CD4-positive, alpha-beta memory T cell (primary cell): Measurements from ENCODE around the gene STYXL2. TPM values are rescaled to one million over a fixed set of nuclear protein-coding genes. Genes with fewer than 3 reads are reported as not detected.
A peak's percentile ranks its signal among the peaks of the same experiment; 100 is the strongest.

Experiments used
- CTCF ChIA-PET: fragments of 350-600 bp; sonication (Branson Sonifier 250); formaldehyde crosslinking; loops from one replicate; lab custom pipeline; 2021; ENCODE audit warnings: inconsistent platforms; ENCODE audit not compliant: partially characterized antibody; lab: Charles Lee
- POLR2A ChIA-PET: fragments of 350-600 bp; sonication (Branson Sonifier 250); formaldehyde crosslinking; loops from one replicate; lab custom pipeline; 2021; ENCODE audit not compliant: partially characterized antibody; lab: Charles Lee
- DNase-seq, 5 donors: peaks; one replicate each; pipeline versions ENCODE4 v3.0.0 to v3.0.0-alpha.2; 2020 to 2022; ENCODE audit warnings: mixed read lengths in 1 of 5
- H3K27ac ChIP-seq: one replicate; pipeline ENCODE4 v1.7.0; 2013; ENCODE audit warnings: low read depth, low read length
- H3K27me3 ChIP-seq: 2 replicates; pipeline ENCODE4 v1.7.0; 2013; ENCODE audit warnings: mild to moderate bottlenecking, low read length, moderate library complexity; ENCODE audit not compliant: insufficient read depth
- H3K36me3 ChIP-seq: 2 replicates; pipeline ENCODE4 v1.7.0; 2013; ENCODE audit warnings: mild to moderate bottlenecking, low read length, moderate library complexity; ENCODE audit not compliant: insufficient read depth
- H3K4me1 ChIP-seq: 2 replicates; pipeline ENCODE4 v1.7.0; 2013; ENCODE audit warnings: mild to moderate bottlenecking, low read length, moderate library complexity; ENCODE audit not compliant: insufficient read depth
- H3K4me3 ChIP-seq, 2 donors: one replicate each; pipeline ENCODE4 v1.7.0; 2013; ENCODE audit warnings: low read length in 2 of 2, mild to moderate bottlenecking in 1 of 2
- H3K9me3 ChIP-seq, 2 donors: one replicate each; pipeline ENCODE4 v1.7.0; 2013; ENCODE audit warnings: low read length in 2 of 2, control low read depth in 1 of 2; ENCODE audit not compliant: control insufficient read depth in 1 of 2
- H3K27ac Mint-ChIP-seq, 7 donors: one replicate each; pipeline ENCODE4 v1.8.0; 2020 to 2021; ENCODE audit warnings: mixed read lengths in 7 of 7, mild to moderate bottlenecking in 6 of 7, inconsistent platforms in 3 of 7, moderate library complexity in 3 of 7
- H3K27me3 Mint-ChIP-seq, 2 donors: one replicate each; pipeline ENCODE4 v1.8.0; 2020 to 2021; ENCODE audit warnings: mixed read lengths in 2 of 2
- H3K36me3 Mint-ChIP-seq, 2 donors: one replicate each; pipeline ENCODE4 v1.8.0; 2020 to 2021; ENCODE audit warnings: mixed read lengths in 2 of 2, inconsistent platforms in 1 of 2, mild to moderate bottlenecking in 1 of 2
- H3K4me1 Mint-ChIP-seq, 4 donors: one replicate each; pipeline ENCODE4 v1.8.0; 2020 to 2021; ENCODE audit warnings: mixed read lengths in 4 of 4, mild to moderate bottlenecking in 1 of 4
- H3K4me3 Mint-ChIP-seq, 8 donors: one replicate each; pipeline ENCODE4 v1.8.0; 2020 to 2021; ENCODE audit warnings: mixed read lengths in 8 of 8, mild to moderate bottlenecking in 7 of 8, moderate library complexity in 6 of 8, inconsistent platforms in 3 of 8
- H3K9me3 Mint-ChIP-seq, 8 donors: one replicate each; pipeline ENCODE4 v1.8.0; 2020 to 2021; ENCODE audit warnings: mixed read lengths in 8 of 8, mild to moderate bottlenecking in 5 of 8, inconsistent platforms in 3 of 8, moderate library complexity in 1 of 8
- intact Hi-C: fragments of 100-400 bp; cut with micrococcal nuclease; formaldehyde crosslinking; loops from one replicate; pipeline ENCODE4 v1.15.1; 2023
- polyA plus RNA-seq, 2 donors: library from polyadenylated mRNA; unstranded; fragments of 300-500 nt; fragmentation: Illumina TruSeq; gene quantifications; one replicate each; pipeline ENCODE4 v1.2.3, GENCODE V29; 2021
- total RNA-seq, 2 experiments: library from RNA; stranded (reverse); gene quantifications; one replicate each; pipeline ENCODE4 v1.2.3, GENCODE V29; 2021

The STYXL2 gene
- total and polyA plus RNA-seq, 4 experiments from 2014 or later, result not detected

DNA sequence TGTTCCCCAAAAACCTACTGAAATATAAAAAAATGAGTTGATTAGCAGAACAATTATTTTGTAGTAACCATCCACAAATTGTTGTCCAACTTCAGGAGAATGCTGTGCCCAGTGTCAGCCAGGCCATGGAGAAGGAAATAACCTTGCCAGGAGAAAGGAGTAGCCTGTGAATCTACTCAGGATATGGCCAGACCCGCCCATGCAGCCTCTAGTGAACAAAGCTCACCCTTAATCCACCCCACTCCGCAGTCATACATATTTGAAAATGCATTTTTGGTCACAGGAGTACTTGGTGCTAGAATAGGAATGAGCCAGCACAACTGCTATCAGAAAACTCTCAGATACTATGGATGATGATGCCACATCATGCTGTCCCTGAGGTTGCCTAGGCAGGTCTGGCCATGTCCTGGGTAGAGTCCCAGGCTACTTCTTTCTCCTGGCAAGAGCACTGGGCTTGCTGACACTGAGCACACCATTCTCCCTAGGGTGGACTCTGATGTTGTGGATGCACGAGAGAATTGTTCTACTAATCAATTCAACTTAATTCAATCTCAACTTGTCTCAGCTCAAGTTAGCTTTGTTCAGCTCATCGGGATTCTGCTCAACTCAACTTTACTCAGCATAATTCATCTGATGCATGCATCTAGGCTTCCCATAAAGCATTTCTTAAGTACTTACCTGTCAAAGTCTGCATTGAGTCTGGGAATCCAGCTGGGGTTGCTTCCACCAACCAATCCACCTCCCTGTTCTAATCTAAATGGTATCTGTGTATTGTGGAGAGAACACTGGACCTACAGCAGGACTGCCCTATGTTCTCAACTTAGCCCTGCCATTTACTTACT lies 18.2 kb downstream of the STYXL2 start:
- Histone ChIP-seq H3K4me1 (peaks cover 24% of the 10 kb centered on the region), H3K4me3 (no peak overlapping the region), H3K9me3 (no peaks in the 10 kb centered on the region), H3K27ac (no peak overlapping the region), H3K36me3 (no peaks in the 10 kb centered on the region), H3K27me3 (no peaks in the 10 kb centered on the region)
- CTCF ChIA-PET, result interaction anchor here (0.7 kb wide), 1 partner anchor 10 kb away, joined by 3 read pairs; no protein-coding TSS in a partner anchor
- Mint-ChIP-seq H3K36me3 (peaks cover 0 to 4% of the 10 kb centered on the region in 2 donors), H3K27ac (peak overlapping the region in 1 of 7 donors; percentile 3), H3K4me3 (no peak overlapping the region), H3K9me3 (peaks cover 0 to 18% (median 11%) of the 10 kb centered on the region in 8 donors), H3K4me1 (peaks cover 34 to 44% (median 38%) of the 10 kb centered on the region in 4 donors), H3K27me3 (no peaks in the 10 kb centered on the region)
- POLR2A ChIA-PET, result no interaction called here
- intact Hi-C loops, result no loop called here
- no peak for DNase-seq

DNA sequence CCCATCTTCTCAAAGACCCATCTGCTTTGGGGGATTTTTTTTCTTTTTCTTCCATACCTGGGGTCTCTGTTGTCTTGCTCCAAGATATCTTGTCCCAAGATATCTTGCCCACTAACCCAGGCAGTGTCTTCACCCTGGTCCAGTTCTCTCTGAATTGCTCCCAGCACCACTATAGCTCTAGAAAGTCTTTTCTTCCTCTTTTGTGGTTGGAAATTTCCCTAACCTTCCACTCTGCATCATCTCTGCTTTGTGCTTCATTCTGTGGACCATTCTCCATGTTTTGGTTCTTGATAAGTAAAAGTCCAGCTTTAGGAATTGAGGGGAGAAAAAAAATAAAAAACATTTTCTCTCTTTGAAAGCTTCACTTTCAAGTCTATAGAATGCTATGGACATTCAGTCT lies 20.9 kb downstream of the STYXL2 start:
- no peak for DNase-seq
- H3K36me3 Mint-ChIP-seq, result peaks cover 0 to 4% of the 10 kb centered on the region in 2 donors
- Histone ChIP-seq H3K36me3 (no peaks in the 10 kb centered on the region), H3K27me3 (no peaks in the 10 kb centered on the region), H3K4me1 (peaks cover 12% of the 10 kb centered on the region), H3K4me3 (no peak overlapping the region), H3K9me3 (no peaks in the 10 kb centered on the region), H3K27ac (no peak overlapping the region)
- intact Hi-C loops, result no loop called here
- H3K4me1 Mint-ChIP-seq, result peaks cover 16 to 25% (median 21%) of the 10 kb centered on the region in 4 donors
- H3K4me3 Mint-ChIP-seq, result peak overlapping the region in 1 of 8 donors; percentile 12
- ChIA-PET POLR2A (no interaction called here), CTCF (interaction anchor here (0.7 kb wide), 1 partner anchor 106 kb away, joined by 3 read pairs; the partner anchor contains the start of gene POU2F1)
- H3K27ac Mint-ChIP-seq, result no peak overlapping the region
- peaks cover 0 to 18% (median 10%) of the 10 kb centered on the region in 8 donors for H3K9me3 Mint-ChIP-seq
- peaks cover 0 to under 1% of the 10 kb centered on the region in 2 donors for H3K27me3 Mint-ChIP-seq

DNA sequence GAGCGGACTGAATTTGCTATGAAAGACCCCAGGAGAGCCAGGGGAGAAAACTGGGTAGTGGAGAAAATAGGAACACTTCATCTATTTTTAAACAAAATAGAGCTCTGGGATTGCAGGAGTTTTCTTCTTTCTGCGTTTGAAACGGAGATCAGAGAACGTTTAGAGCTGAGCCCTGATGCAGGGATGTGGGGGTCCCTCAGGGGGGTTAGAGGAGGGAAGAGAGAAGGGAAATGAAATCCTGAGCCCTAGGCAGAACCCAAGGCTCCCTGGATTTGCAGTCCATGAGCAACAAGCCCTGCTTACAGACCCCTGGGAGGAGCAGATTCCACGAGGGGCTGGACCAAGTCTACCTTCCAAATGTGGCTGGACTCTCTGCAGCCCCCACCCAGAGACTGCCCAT lies 21.8 kb downstream of the STYXL2 start:
- Histone ChIP-seq H3K27ac (no peak overlapping the region), H3K9me3 (no peaks in the 10 kb centered on the region), H3K36me3 (no peaks in the 10 kb centered on the region), H3K27me3 (no peaks in the 10 kb centered on the region), H3K4me1 (peaks cover 3% of the 10 kb centered on the region), H3K4me3 (no peak overlapping the region)
- Mint-ChIP-seq H3K27ac (no peak overlapping the region), H3K4me1 (peaks cover 6 to 16% (median 12%) of the 10 kb centered on the region in 4 donors), H3K27me3 (peaks cover 0 to 1% of the 10 kb centered on the region in 2 donors), H3K36me3 (peaks cover 0 to 2% of the 10 kb centered on the region in 2 donors), H3K4me3 (no peak overlapping the region), H3K9me3 (peaks cover 0 to 9% (median 5%) of the 10 kb centered on the region in 8 donors)
- CTCF ChIA-PET, result no interaction called here
- intact Hi-C loops, result no loop called here
- POLR2A ChIA-PET, result no interaction called here
- DNase-seq, result no peak

DNA sequence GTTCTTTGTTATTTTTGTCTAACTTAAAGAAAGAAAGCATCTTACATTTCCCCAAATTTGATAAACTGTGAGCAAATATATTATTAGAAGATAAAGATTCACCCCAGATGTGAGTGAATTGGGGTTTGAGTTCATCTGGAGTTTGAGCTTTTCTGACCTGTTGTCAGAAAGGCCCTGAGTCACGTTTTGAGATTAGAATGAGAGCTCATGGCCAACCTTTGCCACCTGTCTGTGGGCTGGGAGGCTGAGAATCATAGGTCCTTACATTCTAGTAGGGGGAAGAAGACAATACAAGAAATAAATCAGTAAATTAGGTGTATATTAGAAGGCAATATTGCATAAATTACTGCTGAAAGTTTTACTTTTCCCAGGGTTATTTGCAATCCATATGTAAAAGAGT lies 22.3 kb downstream of the STYXL2 start:
- DNase-seq, result no peak
- H3K36me3 Mint-ChIP-seq, result no peaks in the 10 kb centered on the region
- Histone ChIP-seq H3K36me3 (no peaks in the 10 kb centered on the region), H3K4me3 (no peak overlapping the region), H3K4me1 (peaks cover under 1% of the 10 kb centered on the region), H3K9me3 (no peaks in the 10 kb centered on the region), H3K27ac (no peak overlapping the region), H3K27me3 (no peaks in the 10 kb centered on the region)
- peak overlapping the region in 1 of 7 donors; percentile 26 for H3K27ac Mint-ChIP-seq
- peaks cover 1 to 10% (median 9%) of the 10 kb centered on the region in 4 donors for H3K4me1 Mint-ChIP-seq
- no peak overlapping the region for H3K4me3 Mint-ChIP-seq
- ChIA-PET CTCF (interaction anchor here (1.1 kb wide), 1 partner anchor 49 kb away, joined by 3 read pairs; no protein-coding TSS in a partner anchor), POLR2A (no interaction called here)
- intact Hi-C loops, result no loop called here
- peaks cover 0 to 1% of the 10 kb centered on the region in 2 donors for H3K27me3 Mint-ChIP-seq
- peaks cover 0 to 4% (median under 1%) of the 10 kb centered on the region in 8 donors for H3K9me3 Mint-ChIP-seq

DNA sequence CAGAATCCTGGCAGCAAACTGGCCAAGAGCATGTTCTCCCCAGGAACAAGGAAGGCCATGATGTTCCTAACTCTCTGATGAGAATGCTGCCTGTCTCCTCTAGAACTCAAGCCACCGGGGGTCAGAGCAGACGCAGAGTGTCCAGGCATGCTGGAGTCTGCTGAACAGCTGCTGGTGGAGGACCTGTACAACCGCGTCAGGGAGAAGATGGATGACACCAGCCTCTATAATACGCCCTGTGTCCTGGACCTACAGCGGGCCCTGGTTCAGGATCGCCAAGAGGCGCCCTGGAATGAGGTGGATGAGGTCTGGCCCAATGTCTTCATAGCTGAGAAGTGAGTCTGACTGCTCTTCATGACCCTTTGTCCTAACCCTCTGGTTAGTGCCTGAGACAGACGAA lies 23.4 kb downstream of the STYXL2 start:
- Histone ChIP-seq H3K27me3 (no peaks in the 10 kb centered on the region), H3K4me1 (peaks cover 7% of the 10 kb centered on the region), H3K9me3 (no peaks in the 10 kb centered on the region), H3K4me3 (no peak overlapping the region), H3K36me3 (no peaks in the 10 kb centered on the region), H3K27ac (no peak overlapping the region)
- no peak for DNase-seq
- ChIA-PET POLR2A (no interaction called here), CTCF (interaction anchor here (1.1 kb wide), 1 partner anchor 50 kb away, joined by 3 read pairs; no protein-coding TSS in a partner anchor)
- no peak overlapping the region for H3K27ac Mint-ChIP-seq
- intact Hi-C loops, result no loop called here
- no peaks in the 10 kb centered on the region for H3K36me3 Mint-ChIP-seq
- H3K9me3 Mint-ChIP-seq, result peaks cover 0 to 2% (median 0%) of the 10 kb centered on the region in 8 donors
- peaks cover 0 to 1% of the 10 kb centered on the region in 2 donors for H3K27me3 Mint-ChIP-seq
- peaks cover 0 to 12% (median 6%) of the 10 kb centered on the region in 4 donors for H3K4me1 Mint-ChIP-seq
- no peak overlapping the region for H3K4me3 Mint-ChIP-seq

DNA sequence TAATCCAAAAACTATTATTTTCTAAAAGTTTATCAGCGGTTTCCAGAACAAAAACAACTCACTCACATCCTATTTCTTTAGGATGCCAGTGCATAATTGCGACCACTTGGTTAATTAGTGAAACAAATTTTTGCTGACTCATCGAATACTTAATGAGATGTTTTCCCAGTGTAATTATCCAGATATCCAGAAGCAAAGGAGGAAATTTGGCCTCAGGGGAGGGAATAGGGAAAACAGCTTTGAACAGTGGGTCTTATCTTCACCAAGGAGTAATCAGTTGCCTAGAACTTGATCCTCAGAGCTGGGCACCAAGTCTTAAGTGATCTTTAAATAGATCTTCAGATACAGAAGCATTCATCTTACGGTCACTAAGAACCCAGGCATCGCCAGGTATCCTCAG lies 24.3 kb downstream of the STYXL2 start:
- H3K4me3 ChIP-seq, result no peak overlapping the region
- H3K27ac Mint-ChIP-seq, result no peak overlapping the region
- no peak overlapping the region for H3K4me3 Mint-ChIP-seq
- peaks cover 0 to 1% of the 10 kb centered on the region in 2 donors for H3K27me3 Mint-ChIP-seq
- peaks cover 7% of the 10 kb centered on the region for H3K4me1 ChIP-seq
- POLR2A ChIA-PET, result no interaction called here
- no peaks in the 10 kb centered on the region for H3K27me3 ChIP-seq
- H3K27ac ChIP-seq, result no peak overlapping the region
- no peaks in the 10 kb centered on the region for H3K36me3 Mint-ChIP-seq
- H3K9me3 ChIP-seq, result no peaks in the 10 kb centered on the region
- peaks cover 0 to 2% (median 0%) of the 10 kb centered on the region in 8 donors for H3K9me3 Mint-ChIP-seq
- H3K36me3 ChIP-seq, result no peaks in the 10 kb centered on the region
- no peak for DNase-seq
- intact Hi-C loops, result no loop called here
- H3K4me1 Mint-ChIP-seq, result peaks cover 0 to 12% (median 3%) of the 10 kb centered on the region in 4 donors
- CTCF ChIA-PET, result interaction anchor here (0.8 to 1.3 kb wide), 4 partner anchors 26 to 59 kb away, joined by 3 to 7 read pairs (median 3); no protein-coding TSS in a partner anchor

DNA sequence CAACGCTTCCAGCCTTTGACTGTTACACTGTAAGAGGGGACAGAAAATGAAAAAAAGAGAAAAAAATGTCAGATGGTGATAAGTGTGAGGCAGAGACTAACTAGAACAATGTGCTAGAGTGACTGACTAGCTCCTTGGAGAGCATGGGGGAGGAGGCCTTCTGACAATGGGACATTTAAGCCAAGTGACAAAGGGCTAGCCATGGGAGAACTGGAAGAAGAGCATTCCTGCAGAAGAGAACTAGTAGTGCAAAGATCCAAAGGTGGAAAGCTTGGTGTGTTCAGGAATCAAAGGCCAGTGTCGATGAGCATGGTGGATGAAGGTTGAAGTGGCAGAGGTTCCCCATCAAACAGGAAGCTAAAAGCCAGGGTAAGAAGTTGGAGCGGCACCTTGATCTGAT lies 25.8 kb downstream of the STYXL2 start:
- intact Hi-C loops, result no loop called here
- H3K27me3 ChIP-seq, result no peaks in the 10 kb centered on the region
- no peak for DNase-seq
- Mint-ChIP-seq H3K4me3 (peak overlapping the region in 2 of 8 donors; percentile 2 to 13), H3K27me3 (peaks cover 0 to 1% of the 10 kb centered on the region in 2 donors), H3K36me3 (no peaks in the 10 kb centered on the region), H3K4me1 (peaks cover 0 to 12% (median 3%) of the 10 kb centered on the region in 4 donors), H3K27ac (no peak overlapping the region), H3K9me3 (no peaks in the 10 kb centered on the region)
- no peaks in the 10 kb centered on the region for H3K36me3 ChIP-seq
- ChIA-PET POLR2A (no interaction called here), CTCF (interaction anchor here (1.5 to 10.1 kb wide), 4 partner anchors 27 to 209 kb away, joined by 3 to 183 read pairs (median 9); no protein-coding TSS in a partner anchor)
- H3K9me3 ChIP-seq, result no peaks in the 10 kb centered on the region
- peaks cover 7% of the 10 kb centered on the region for H3K4me1 ChIP-seq
- H3K4me3 ChIP-seq, result no peak overlapping the region
- no peak overlapping the region for H3K27ac ChIP-seq
